Endodermal cell (in vitro differentiated cells): ENCODE measurements around the gene SELENOS. TPM values are rescaled to one million over a fixed set of nuclear protein-coding genes. Genes with fewer than 3 reads are reported as not detected.

Experiments
- DNase-seq: peaks from one replicate; pipeline ENCODE4 v3.0.0-alpha.2; 2017
- H3K27ac ChIP-seq: 2 replicates; pipeline ENCODE4 v1.5.1; 2013; ENCODE audit warnings: mild to moderate bottlenecking, low read depth, low read length, moderate library complexity
- H3K27me3 ChIP-seq: 2 replicates; pipeline ENCODE4 v1.6.1; 2013; ENCODE audit warnings: mild to moderate bottlenecking, low read length, moderate library complexity; ENCODE audit not compliant: insufficient read depth, control insufficient read depth, poor library complexity, severe bottlenecking
- H3K36me3 ChIP-seq: 2 replicates; pipeline ENCODE4 v1.7.0; 2013; ENCODE audit warnings: mild to moderate bottlenecking, low read length, moderate library complexity; ENCODE audit not compliant: control insufficient read depth, insufficient read depth
- H3K4me1 ChIP-seq: one replicate; pipeline ENCODE4 v1.7.0; 2013; ENCODE audit warnings: low read length; ENCODE audit not compliant: control insufficient read depth, insufficient read depth
- H3K4me3 ChIP-seq: 2 replicates; pipeline ENCODE4 v1.5.1; 2013; ENCODE audit warnings: mild to moderate bottlenecking, low read length, moderate library complexity
- H3K9ac ChIP-seq: 2 replicates; pipeline ENCODE4 v1.6.1; 2013; ENCODE audit warnings: mild to moderate bottlenecking, low read length, moderate library complexity; ENCODE audit not compliant: poor library complexity, severe bottlenecking; ENCODE audit errors: extremely low read depth
- H3K9me3 ChIP-seq: 2 replicates; pipeline ENCODE4 v1.6.1; 2013; ENCODE audit warnings: mild to moderate bottlenecking, low read length, moderate library complexity; ENCODE audit not compliant: control insufficient read depth
- H3K27ac Mint-ChIP-seq: 2 replicates; pipeline ENCODE4 v1.8.0; 2020; ENCODE audit warnings: mixed read lengths
- H3K27me3 Mint-ChIP-seq: 2 replicates; pipeline ENCODE4 v1.8.0; 2021; ENCODE audit warnings: mild to moderate bottlenecking, mixed read lengths; ENCODE audit not compliant: insufficient read depth
- H3K36me3 Mint-ChIP-seq: 2 replicates; pipeline ENCODE4 v1.8.0; 2020; ENCODE audit warnings: low read depth, mixed read lengths
- H3K4me1 Mint-ChIP-seq: 2 replicates; pipeline ENCODE4 v1.8.0; 2020; ENCODE audit warnings: mixed read lengths
- H3K4me3 Mint-ChIP-seq: 2 replicates; pipeline ENCODE4 v1.8.0; 2020; ENCODE audit warnings: mild to moderate bottlenecking, moderate library complexity, mixed read lengths
- H3K9me3 Mint-ChIP-seq: 2 replicates; pipeline ENCODE4 v1.8.0; 2020; ENCODE audit warnings: mild to moderate bottlenecking, mixed read lengths
- CTCF ChIP-seq: fragments of 200-600 bp; sonication (generic); conservative IDR thresholded peaks from 2 replicates; pipeline ENCODE4 v1.5.0; 2021; ENCODE audit warnings: antibody characterized with exemption, mild to moderate bottlenecking
- WGBS, 2 experiments: methylation state at CpG; one replicate each; pipeline versions ENCODE4 v1.1.5 to v1.1.7; 2013; ENCODE audit warnings: missing lambda C conversion rate in 2 of 2, mixed read lengths in 1 of 2; ENCODE audit not compliant: insufficient coverage in 1 of 2, insufficient read length in 1 of 2; 5-methylcytosine and 5-hydroxymethylcytosine counted together
- total RNA-seq, 2 donors: library from RNA; stranded (reverse); fragmentation: NEBNext Ultra II Directional in 1 of 2; extraction: Animal tissue kit (Norgen Biotek cat#: 25700) in 1 of 2; gene quantifications; 2 replicates in 1 of 2; 3 replicates in 1 of 2; pipeline ENCODE4 v1.2.1, GENCODE V29; 2021

The SELENOS gene
- total RNA-seq, 2 donors from 2014 or later: 56.1 to 60.5 TPM

DNA sequence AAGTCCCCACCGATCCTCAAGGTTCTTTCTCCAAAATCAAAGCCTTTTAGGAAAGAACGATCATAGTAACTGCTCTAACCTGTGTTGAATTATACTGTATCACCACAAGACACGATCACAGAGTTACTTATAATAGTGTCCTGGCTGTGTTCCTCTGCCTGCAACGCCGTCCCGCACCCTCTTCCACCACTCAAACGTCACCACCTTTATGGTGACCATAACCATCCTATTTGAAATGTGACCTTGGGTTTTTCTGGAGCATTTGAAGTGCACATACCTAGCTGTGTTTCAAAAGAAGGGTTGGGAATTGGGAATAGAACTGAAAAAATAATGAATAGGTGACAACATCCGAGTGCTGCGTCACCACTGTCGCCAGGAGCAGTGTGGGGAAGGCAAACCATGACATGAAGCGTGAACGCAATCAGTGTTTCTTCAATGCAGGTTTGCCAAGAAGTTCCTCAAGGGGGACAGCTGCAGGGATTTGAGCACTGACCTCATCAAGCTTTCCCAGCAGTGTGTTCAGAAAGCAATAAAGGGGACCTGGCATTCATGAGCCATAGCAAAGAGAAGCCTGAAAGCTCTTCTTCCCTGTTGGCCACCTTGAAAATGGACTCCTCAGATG is 769 bp upstream of the SELENOS start:
- Mint-ChIP-seq H3K9me3 (peaks cover 6% of the 10 kb centered on the region), H3K4me3 (peak overlapping the region; percentile 92), H3K27ac (peak overlapping the region; percentile 85), H3K27me3 (no peaks in the 10 kb centered on the region), H3K4me1 (peaks cover 20% of the 10 kb centered on the region), H3K36me3 (peaks cover 57% of the 10 kb centered on the region)
- H3K4me3 ChIP-seq: peak overlapping the region; percentile 82
- peaks cover 53% of the 10 kb centered on the region for H3K36me3 ChIP-seq
- H3K9me3 ChIP-seq: peaks cover 10% of the 10 kb centered on the region
- H3K27me3 ChIP-seq: no peaks in the 10 kb centered on the region
- H3K4me1 ChIP-seq: peaks cover 3% of the 10 kb centered on the region
- TF ChIP-seq CTCF: peak; percentile 29
- 87 to 90% methylated on average over 8 to 12 of the region's 12 CpGs for WGBS, 2 experiments
- H3K9ac ChIP-seq: no peak overlapping the region
- peak; percentile 53 for DNase-seq
- H3K27ac ChIP-seq: no peak overlapping the region

GRCh38 chr15:101276501-101277037 is 716 bp downstream of the SELENOS start:
- peak; percentile 72 for TF ChIP-seq CTCF
- Histone ChIP-seq H3K27ac (peak overlapping the region; percentile 47), H3K9ac (peak overlapping the region; percentile 95), H3K4me1 (peaks cover 3% of the 10 kb centered on the region), H3K27me3 (no peaks in the 10 kb centered on the region), H3K36me3 (peaks cover 53% of the 10 kb centered on the region), H3K4me3 (peak overlapping the region; percentile 99), H3K9me3 (peaks cover 6% of the 10 kb centered on the region)
- H3K36me3 Mint-ChIP-seq: peaks cover 56% of the 10 kb centered on the region
- WGBS, 2 experiments: 24 to 27% methylated on average over 12 to 14 of the region's 14 CpGs
- no peaks in the 10 kb centered on the region for H3K27me3 Mint-ChIP-seq
- peaks cover 20% of the 10 kb centered on the region for H3K4me1 Mint-ChIP-seq
- H3K27ac Mint-ChIP-seq: peak overlapping the region; percentile 97
- peak; percentile 60 for DNase-seq
- H3K4me3 Mint-ChIP-seq: peak overlapping the region; percentile 92
- peaks cover 6% of the 10 kb centered on the region for H3K9me3 Mint-ChIP-seq

- Histone ChIP-seq H3K9me3 (no peaks in the 10 kb centered on the region), H3K36me3 (peaks cover 57% of the 10 kb centered on the region), H3K27ac (no peak overlapping the region), H3K4me3 (no peak overlapping the region), H3K9ac (no peak overlapping the region), H3K27me3 (no peaks in the 10 kb centered on the region), H3K4me1 (peaks cover 3% of the 10 kb centered on the region)
- DNase-seq: no peak
- Mint-ChIP-seq H3K27ac (no peak overlapping the region), H3K4me3 (no peak overlapping the region), H3K9me3 (no peaks in the 10 kb centered on the region), H3K27me3 (no peaks in the 10 kb centered on the region), H3K4me1 (peaks cover 17% of the 10 kb centered on the region), H3K36me3 (peaks cover 55% of the 10 kb centered on the region)
- WGBS, 2 experiments: 67 to 98% methylated on average over 1 to 5 of the region's 5 CpGs
- TF ChIP-seq CTCF: no peak
Measured at GRCh38 chr15:101275018-101275417, 2.3 kb downstream of the SELENOS start.
